Immature natural killer cell (primary cell): ENCODE measurements around the gene RBBP8NL. TPM values are rescaled to one million over a fixed set of nuclear protein-coding genes. Genes with fewer than 3 reads are reported as not detected.

Experiments used
- DNase-seq, 3 donors: peaks; one replicate each; pipeline ENCODE4 v3.0.0; 2022; ENCODE audit warnings: mixed read lengths in 1 of 3
- H3K27ac Mint-ChIP-seq, 6 donors: one replicate each; pipeline ENCODE4 v1.8.0; 2020; ENCODE audit warnings: mixed read lengths in 6 of 6, mild to moderate bottlenecking in 5 of 6, inconsistent platforms in 4 of 6, moderate library complexity in 3 of 6
- H3K27me3 Mint-ChIP-seq, 3 donors: one replicate each; pipeline ENCODE4 v1.8.0; 2020 to 2021; ENCODE audit warnings: low read depth in 3 of 3, mild to moderate bottlenecking in 3 of 3, mixed read lengths in 3 of 3, moderate library complexity in 3 of 3, inconsistent platforms in 1 of 3
- H3K36me3 Mint-ChIP-seq, 3 donors: one replicate each; pipeline ENCODE4 v1.8.0; 2020; ENCODE audit warnings: mixed read lengths in 3 of 3, inconsistent platforms in 2 of 3, mild to moderate bottlenecking in 2 of 3
- H3K4me1 Mint-ChIP-seq, 2 donors: one replicate each; pipeline ENCODE4 v1.8.0; 2020; ENCODE audit warnings: inconsistent platforms in 2 of 2, mild to moderate bottlenecking in 2 of 2, mixed read lengths in 2 of 2, moderate library complexity in 1 of 2
- H3K4me3 Mint-ChIP-seq, 5 donors: one replicate each; pipeline ENCODE4 v1.8.0; 2020; ENCODE audit warnings: mild to moderate bottlenecking in 5 of 5, mixed read lengths in 5 of 5, inconsistent platforms in 3 of 5, moderate library complexity in 3 of 5
- H3K9me3 Mint-ChIP-seq, 6 donors: one replicate each; pipeline ENCODE4 v1.8.0; 2020; ENCODE audit warnings: mild to moderate bottlenecking in 6 of 6, mixed read lengths in 6 of 6, inconsistent platforms in 4 of 6, moderate library complexity in 3 of 6
- polyA plus RNA-seq, 3 donors: library from polyadenylated mRNA; unstranded; fragments of 300-500 nt; fragmentation: Illumina TruSeq; gene quantifications; one replicate each; pipeline ENCODE4 v1.2.3, GENCODE V29; 2021

Gene RBBP8NL
- polyA plus RNA-seq, 3 donors from 2014 or later = not detected

GRCh38 chr20:62372042-62372993 lies 55.0 kb downstream of the RBBP8NL start:
- Mint-ChIP-seq H3K4me3 (no peak overlapping the region), H3K4me1 (no peaks in the 10 kb centered on the region), H3K9me3 (no peaks in the 10 kb centered on the region), H3K36me3 (peaks cover 0 to 3% (median 0%) of the 10 kb centered on the region in 3 donors), H3K27ac (peak overlapping the region in 1 of 6 donors; percentile 23), H3K27me3 (peaks cover 4 to 9% (median 8%) of the 10 kb centered on the region in 3 donors)
- DNase-seq = no peak

- Mint-ChIP-seq H3K27ac (no peak overlapping the region), H3K4me3 (no peak overlapping the region), H3K27me3 (peaks cover 4 to 9% (median 8%) of the 10 kb centered on the region in 3 donors), H3K4me1 (no peaks in the 10 kb centered on the region), H3K36me3 (peaks cover 0 to 3% (median 0%) of the 10 kb centered on the region in 3 donors), H3K9me3 (no peaks in the 10 kb centered on the region)
- DNase-seq = no peak
These were observed 55.7 kb downstream of the RBBP8NL start for GRCh38 chr20:62371588-62372041.

- peaks cover 4 to 9% (median 8%) of the 10 kb centered on the region in 3 donors for H3K27me3 Mint-ChIP-seq
- H3K4me3 Mint-ChIP-seq = no peak overlapping the region
- peaks cover 0 to 3% (median 0%) of the 10 kb centered on the region in 3 donors for H3K36me3 Mint-ChIP-seq
- no peak overlapping the region for H3K27ac Mint-ChIP-seq
- no peak for DNase-seq
- no peaks in the 10 kb centered on the region for H3K4me1 Mint-ChIP-seq
- no peaks in the 10 kb centered on the region for H3K9me3 Mint-ChIP-seq
These were observed 56.3 kb downstream of the RBBP8NL start for GRCh38 chr20:62370807-62371587.

- Mint-ChIP-seq H3K4me3 (no peak overlapping the region), H3K36me3 (peaks cover 0 to 3% (median 0%) of the 10 kb centered on the region in 3 donors), H3K9me3 (no peaks in the 10 kb centered on the region), H3K27me3 (peaks cover 4 to 9% (median 8%) of the 10 kb centered on the region in 3 donors), H3K4me1 (no peaks in the 10 kb centered on the region), H3K27ac (no peak overlapping the region)
- DNase-seq = no peak
These were observed 57.1 kb downstream of the RBBP8NL start for GRCh38 chr20:62370115-62370806.

GRCh38 chr20:62369815-62370114 lies 57.6 kb downstream of the RBBP8NL start:
- no peak overlapping the region for H3K4me3 Mint-ChIP-seq
- peaks cover 0 to 3% (median 0%) of the 10 kb centered on the region in 3 donors for H3K36me3 Mint-ChIP-seq
- no peaks in the 10 kb centered on the region for H3K9me3 Mint-ChIP-seq
- no peaks in the 10 kb centered on the region for H3K4me1 Mint-ChIP-seq
- no peak overlapping the region for H3K27ac Mint-ChIP-seq
- peaks cover 4 to 9% (median 8%) of the 10 kb centered on the region in 3 donors for H3K27me3 Mint-ChIP-seq
- DNase-seq = no peak

- no peak for DNase-seq
- Mint-ChIP-seq H3K4me1 (no peaks in the 10 kb centered on the region), H3K4me3 (no peak overlapping the region), H3K9me3 (no peaks in the 10 kb centered on the region), H3K36me3 (peaks cover 0 to 3% (median 0%) of the 10 kb centered on the region in 3 donors), H3K27ac (no peak overlapping the region), H3K27me3 (peaks cover 4 to 9% (median 8%) of the 10 kb centered on the region in 3 donors)
These were observed 58.1 kb downstream of the RBBP8NL start for GRCh38 chr20:62368976-62369814.

GRCh38 chr20:62368392-62368975 lies 58.9 kb downstream of the RBBP8NL start:
- Mint-ChIP-seq H3K27ac (no peak overlapping the region), H3K36me3 (peaks cover 0 to 3% (median 0%) of the 10 kb centered on the region in 3 donors), H3K27me3 (peaks cover 5 to 8% (median 7%) of the 10 kb centered on the region in 3 donors), H3K4me3 (peak overlapping the region; percentile 33 to 55 (median 52)), H3K4me1 (no peaks in the 10 kb centered on the region), H3K9me3 (no peaks in the 10 kb centered on the region)
- no peak for DNase-seq

- Mint-ChIP-seq H3K4me3 (peak overlapping the region; percentile 47 to 67 (median 63)), H3K27me3 (peaks cover 4 to 7% (median 6%) of the 10 kb centered on the region in 3 donors), H3K4me1 (no peaks in the 10 kb centered on the region), H3K27ac (no peak overlapping the region), H3K9me3 (no peaks in the 10 kb centered on the region), H3K36me3 (no peaks in the 10 kb centered on the region)
- DNase-seq = no peak
These were observed 59.5 kb downstream of the RBBP8NL start for GRCh38 chr20:62367633-62368391.

- no peaks in the 10 kb centered on the region for H3K4me1 Mint-ChIP-seq
- H3K27me3 Mint-ChIP-seq = peaks cover 3 to 7% (median 5%) of the 10 kb centered on the region in 3 donors
- peak in 1 of 3 donors; percentile 23 for DNase-seq
- no peaks in the 10 kb centered on the region for H3K36me3 Mint-ChIP-seq
- H3K4me3 Mint-ChIP-seq = peak within 1 kb of the TSS in 4 of 5 donors; percentile 47 to 67 (median 65)
- no peaks in the 10 kb centered on the region for H3K9me3 Mint-ChIP-seq
- H3K27ac Mint-ChIP-seq = no peak within 1 kb of the TSS
These were observed 60.2 kb downstream of the RBBP8NL start, which contains the start of gene LAMA5 for GRCh38 chr20:62367136-62367632. LAMA5 (minus strand) TSS chr20:62367312; CDS start chr20:62367245, 67 bp downstream.

GRCh38 chr20:62366370-62367135 lies 60.8 kb downstream of the RBBP8NL start:
- no peaks in the 10 kb centered on the region for H3K4me1 Mint-ChIP-seq
- H3K4me3 Mint-ChIP-seq = peak overlapping the region in 1 of 5 donors; percentile 40
- H3K9me3 Mint-ChIP-seq = no peaks in the 10 kb centered on the region
- no peak for DNase-seq
- H3K27me3 Mint-ChIP-seq = peaks cover 2 to 7% (median 5%) of the 10 kb centered on the region in 3 donors
- no peak overlapping the region for H3K27ac Mint-ChIP-seq
- no peaks in the 10 kb centered on the region for H3K36me3 Mint-ChIP-seq

GRCh38 chr20:62365814-62366369 lies 61.4 kb downstream of the RBBP8NL start:
- Mint-ChIP-seq H3K9me3 (no peaks in the 10 kb centered on the region), H3K27ac (no peak overlapping the region), H3K4me3 (peak overlapping the region in 2 of 5 donors; percentile 13 to 40), H3K4me1 (no peaks in the 10 kb centered on the region), H3K27me3 (peaks cover 2 to 7% (median 5%) of the 10 kb centered on the region in 3 donors), H3K36me3 (no peaks in the 10 kb centered on the region)
- DNase-seq = no peak
